BE2C (cell line): ENCODE data around the gene KIF16B.
"Not testable (repeated sequence)": the region's sequence is repeated elsewhere in the genome, so short reads cannot be mapped to it uniquely, and the experiment has no call there.

Source experiments
- DNase-seq: peaks from one replicate; pipeline ENCODE4 v3.0.0-alpha.2; 2020
- H3K27me3 ChIP-seq: fragments of 250-450 bp; sonication (Bioruptor Pico); 2 replicates; pipeline ENCODE4 v1.5.1; 2020; ENCODE audit warnings: mild to moderate bottlenecking
- H3K36me3 ChIP-seq: fragments of 250-450 bp; sonication (Bioruptor Pico); 2 replicates; pipeline ENCODE4 v1.5.1; 2020; ENCODE audit warnings: mild to moderate bottlenecking
- H3K4me1 ChIP-seq: fragments of 250-450 bp; sonication (Bioruptor Pico); 2 replicates; pipeline ENCODE4 v1.5.1; 2020
- H3K4me3 ChIP-seq: 2 replicates; pipeline ENCODE4 v1.5.1; 2011; ENCODE audit warnings: low read depth, low read length
- H3K9me3 ChIP-seq: fragments of 250-450 bp; sonication (Bioruptor Pico); 2 replicates; pipeline ENCODE4 v1.5.1; 2020
- CTCF ChIP-seq: IDR thresholded peaks from 2 replicates; pipeline ENCODE4 v1.5.1; 2012; ENCODE audit warnings: mild to moderate bottlenecking, low read depth, low read length

The KIF16B gene

GRCh38 chr20:16261733-16262273 lies 311.4 kb downstream of the KIF16B start:
- no peak for DNase-seq
- no peaks in the 10 kb centered on the region for H3K27me3 ChIP-seq
- no peaks in the 10 kb centered on the region for H3K9me3 ChIP-seq
- TF ChIP-seq CTCF: no peak
- H3K36me3 ChIP-seq: no peaks in the 10 kb centered on the region
- H3K4me3 ChIP-seq: no peak overlapping the region
- H3K4me1 ChIP-seq: no peaks in the 10 kb centered on the region

GRCh38 chr20:16260911-16261310 lies 312.3 kb downstream of the KIF16B start:
- no peak for DNase-seq
- H3K4me1 ChIP-seq: no peaks in the 10 kb centered on the region
- H3K27me3 ChIP-seq: no peaks in the 10 kb centered on the region
- TF ChIP-seq CTCF: no peak
- no peak overlapping the region for H3K4me3 ChIP-seq
- no peaks in the 10 kb centered on the region for H3K9me3 ChIP-seq
- no peaks in the 10 kb centered on the region for H3K36me3 ChIP-seq

- not testable (repeated sequence) for H3K27me3 ChIP-seq, H3K4me3 ChIP-seq, H3K9me3 ChIP-seq, H3K36me3 ChIP-seq, H3K4me1 ChIP-seq, DNase-seq
Observed at GRCh38 chr20:16260133-16260532, 313.1 kb downstream of the KIF16B start.

- Histone ChIP-seq H3K27me3 (no peaks in the 10 kb centered on the region), H3K9me3 (no peaks in the 10 kb centered on the region), H3K4me3 (no peak overlapping the region), H3K36me3 (no peaks in the 10 kb centered on the region), H3K4me1 (no peaks in the 10 kb centered on the region)
- TF ChIP-seq CTCF: no peak
- DNase-seq: no peak
Observed at GRCh38 chr20:16258766-16259165, 314.5 kb downstream of the KIF16B start.

- Histone ChIP-seq H3K27me3 (no peaks in the 10 kb centered on the region), H3K36me3 (no peaks in the 10 kb centered on the region), H3K4me3 (no peak overlapping the region), H3K9me3 (no peaks in the 10 kb centered on the region), H3K4me1 (no peaks in the 10 kb centered on the region)
- DNase-seq: no peak
- TF ChIP-seq CTCF: no peak
Observed at GRCh38 chr20:16257813-16258430, 315.3 kb downstream of the KIF16B start.

- H3K9me3 ChIP-seq: no peaks in the 10 kb centered on the region
- no peaks in the 10 kb centered on the region for H3K27me3 ChIP-seq
- H3K4me1 ChIP-seq: no peaks in the 10 kb centered on the region
- H3K36me3 ChIP-seq: no peaks in the 10 kb centered on the region
- DNase-seq: no peak
- no peak overlapping the region for H3K4me3 ChIP-seq
- TF ChIP-seq CTCF: no peak
Observed at GRCh38 chr20:16257021-16257420, 316.2 kb downstream of the KIF16B start.
